Measurements from ENCODE around the gene ZNF217.
"Not testable (repeated sequence)": the region's sequence is repeated elsewhere in the genome, so short reads cannot be mapped to it uniquely, and the experiment has no call there.

ZNF217 gene

DNA sequence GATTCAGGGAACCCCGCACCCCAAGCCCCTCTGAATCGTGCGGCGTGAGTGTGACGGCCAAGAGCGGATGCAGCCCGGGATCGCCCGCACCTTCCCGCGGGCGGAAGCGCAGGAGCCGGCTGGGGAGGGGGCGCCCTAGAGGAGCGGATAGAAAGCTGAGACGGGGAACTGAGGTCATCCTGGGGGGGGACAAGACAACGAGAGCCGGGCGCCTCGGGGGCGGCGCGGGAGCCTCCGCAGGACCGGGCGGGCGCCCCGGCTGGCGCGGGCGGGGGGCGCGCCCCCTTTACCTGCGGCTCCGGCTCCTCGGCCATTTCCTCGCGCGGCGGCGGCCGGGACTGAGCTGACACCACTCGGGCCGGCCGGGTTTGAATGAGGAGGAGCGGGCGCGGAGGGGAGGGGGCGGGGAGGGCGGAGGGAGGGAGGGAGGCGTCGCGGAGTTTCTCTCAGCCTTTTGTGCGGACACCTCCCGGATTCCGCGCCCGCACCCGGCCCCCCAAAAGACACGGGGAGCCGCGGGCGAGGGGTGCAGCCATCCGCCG is at the start of gene ZNF217:
TSS of gene ZNF217 (minus strand) at position 374 of the 542 bp plus-strand sequence. CDS start 11,013 bp downstream, outside the sequence.
- DNase-seq, result peak; percentile 84

DNA sequence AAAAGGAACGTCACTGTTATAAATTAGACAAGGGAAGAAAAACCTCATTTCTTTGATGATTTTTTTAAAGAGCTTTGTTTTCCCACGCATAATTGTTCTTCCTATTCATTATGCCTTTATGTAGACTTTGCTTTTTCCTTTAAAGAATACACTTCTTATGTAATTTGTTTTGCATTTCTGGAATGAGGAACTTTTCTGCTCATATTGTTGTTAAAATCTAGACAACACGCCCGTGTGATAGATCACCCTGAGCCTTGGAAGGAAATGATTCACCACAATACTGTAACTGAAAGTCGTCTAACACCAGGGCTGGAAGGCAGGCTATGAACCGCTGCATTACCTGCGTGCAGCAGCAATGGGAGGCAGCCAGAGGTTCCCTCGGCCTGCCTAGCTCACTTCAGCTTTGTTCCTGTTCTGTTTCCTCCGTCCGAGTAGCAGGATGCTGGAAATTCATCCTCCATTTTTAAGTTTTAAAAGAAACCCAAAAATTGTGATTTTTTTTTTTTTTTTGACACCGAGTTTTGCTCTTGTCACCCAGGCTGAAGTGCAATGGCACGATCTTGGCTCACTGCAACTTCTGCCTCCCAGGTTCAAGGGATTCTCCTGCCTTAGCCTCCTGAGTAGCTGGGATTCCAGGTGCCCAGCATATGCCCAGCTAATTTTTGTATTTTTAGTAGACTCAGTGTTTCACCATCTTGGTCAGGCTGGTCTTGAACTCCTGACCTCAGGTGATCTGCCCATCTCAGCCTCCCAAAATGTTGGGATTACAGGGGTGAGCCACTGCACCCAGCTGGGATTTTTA is 49.6 kb upstream of the ZNF217 start:
- peak; percentile 91 for DNase-seq

DNA sequence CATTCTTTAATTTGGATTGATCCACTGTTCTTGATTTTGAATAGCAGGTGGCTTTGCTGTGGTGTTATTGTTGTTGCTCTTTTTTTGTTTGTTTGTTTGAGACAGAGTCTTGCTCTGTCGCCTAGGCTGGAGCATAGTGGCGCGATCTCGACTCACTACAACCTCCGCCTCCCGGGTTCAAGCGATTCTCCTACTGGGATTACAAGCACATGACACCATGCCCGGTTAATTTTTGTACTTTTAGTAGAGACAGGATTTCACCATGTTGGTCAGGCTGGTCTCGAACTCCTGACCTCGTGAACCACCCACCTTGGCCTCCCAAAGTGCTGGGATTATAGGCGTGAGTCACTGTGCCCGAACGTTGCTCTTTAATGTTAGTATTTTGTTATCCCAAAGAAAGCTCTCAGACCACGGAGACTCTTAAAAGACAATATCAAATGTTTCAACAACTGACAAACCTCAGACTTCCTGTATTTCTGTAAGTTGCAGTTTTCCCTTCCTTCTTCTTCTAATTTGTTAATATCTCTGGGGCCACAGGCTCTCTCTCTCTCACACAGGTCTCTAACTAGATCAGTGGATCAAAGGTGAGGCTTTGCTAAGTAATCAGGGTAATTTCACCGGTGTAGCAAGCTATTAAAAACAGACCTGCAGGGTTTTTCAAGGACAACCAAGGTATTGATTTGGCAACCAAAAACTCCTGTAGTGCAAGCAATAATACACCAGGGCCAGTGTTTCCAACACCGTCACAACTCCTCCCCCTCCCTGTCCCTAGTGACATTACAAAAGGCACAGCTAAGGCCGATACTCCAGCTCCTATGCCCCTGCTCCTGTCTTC is 48.8 kb upstream of the ZNF217 start:
- DNase-seq, result peak; percentile 80

DNA sequence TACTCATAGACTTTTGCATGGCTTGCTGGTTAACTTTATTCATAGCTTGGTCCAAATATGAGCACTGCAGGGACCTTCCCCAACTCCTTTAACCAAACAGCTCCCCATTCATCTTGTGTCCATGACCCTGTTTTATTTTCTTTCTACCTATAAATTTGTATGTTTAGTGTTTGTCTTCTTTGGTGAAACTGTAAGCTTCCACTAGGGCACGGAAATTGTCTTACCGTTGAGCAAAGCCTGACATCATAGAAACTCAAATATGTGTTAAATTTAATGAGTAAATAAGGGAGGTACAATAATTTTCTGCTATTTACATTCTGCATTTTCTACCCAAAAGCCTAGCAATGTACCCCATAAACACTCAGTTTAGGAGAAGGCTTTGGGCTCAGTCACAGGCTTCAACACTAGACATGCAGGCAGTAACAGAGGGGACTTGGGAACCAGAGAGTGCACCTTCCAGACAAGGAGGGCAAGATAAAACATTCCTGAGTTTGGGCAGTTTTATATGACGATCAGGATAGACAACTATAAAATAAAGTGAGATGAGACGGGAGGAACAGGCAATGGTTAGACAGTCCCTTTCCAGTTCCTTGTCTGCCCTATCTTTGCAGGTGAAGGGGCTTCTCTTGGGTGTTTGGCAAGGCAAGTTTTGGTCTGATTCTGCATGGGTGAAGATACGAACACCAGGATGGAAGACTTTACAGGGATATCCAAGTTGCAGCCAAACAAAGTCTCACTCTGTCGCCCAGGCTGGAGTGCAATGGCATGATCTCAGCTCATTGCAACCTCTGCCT is 46.2 kb upstream of the ZNF217 start:
- no peak for DNase-seq

DNA sequence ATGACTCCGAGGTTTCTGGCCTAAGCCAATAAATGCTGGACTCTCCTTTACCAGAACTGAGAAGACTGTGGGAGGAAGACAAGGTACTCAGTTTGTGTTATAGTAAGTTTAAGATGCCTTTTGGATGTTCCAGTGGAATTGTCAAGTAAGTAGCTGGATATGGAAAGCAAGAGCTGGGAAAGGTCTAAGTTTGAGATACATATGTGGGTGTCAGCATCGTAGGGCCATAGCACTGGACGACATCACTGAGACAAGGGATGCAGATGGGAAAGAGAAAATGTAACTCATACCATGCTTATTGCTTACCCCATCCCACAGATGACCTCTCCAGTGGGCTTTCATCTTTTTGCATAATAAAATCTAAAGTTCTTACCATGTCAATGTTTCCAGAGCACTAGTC is 45.5 kb upstream of the ZNF217 start:
- no peak for DNase-seq

DNA sequence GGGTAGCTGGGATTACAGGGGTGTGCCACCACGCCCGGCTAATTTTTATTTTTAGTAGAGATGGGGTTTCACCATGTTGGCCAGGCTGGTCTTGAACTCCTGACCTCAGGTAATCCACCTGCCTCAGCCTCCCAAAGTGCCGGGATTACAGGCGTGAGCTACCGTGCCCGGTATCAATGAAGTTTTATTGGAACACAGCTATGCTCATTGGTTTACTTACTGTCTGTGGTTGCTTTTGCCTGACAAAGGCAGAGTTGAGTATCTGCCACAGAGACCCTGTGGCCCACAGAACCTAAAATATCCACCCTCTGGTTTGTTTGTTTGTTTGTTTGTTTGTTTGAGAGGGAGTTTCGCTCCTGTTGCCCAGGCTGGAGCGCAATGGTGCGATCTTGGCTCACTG is 43.7 kb upstream of the ZNF217 start:
- DNase-seq, result not testable (repeated sequence)

DNA sequence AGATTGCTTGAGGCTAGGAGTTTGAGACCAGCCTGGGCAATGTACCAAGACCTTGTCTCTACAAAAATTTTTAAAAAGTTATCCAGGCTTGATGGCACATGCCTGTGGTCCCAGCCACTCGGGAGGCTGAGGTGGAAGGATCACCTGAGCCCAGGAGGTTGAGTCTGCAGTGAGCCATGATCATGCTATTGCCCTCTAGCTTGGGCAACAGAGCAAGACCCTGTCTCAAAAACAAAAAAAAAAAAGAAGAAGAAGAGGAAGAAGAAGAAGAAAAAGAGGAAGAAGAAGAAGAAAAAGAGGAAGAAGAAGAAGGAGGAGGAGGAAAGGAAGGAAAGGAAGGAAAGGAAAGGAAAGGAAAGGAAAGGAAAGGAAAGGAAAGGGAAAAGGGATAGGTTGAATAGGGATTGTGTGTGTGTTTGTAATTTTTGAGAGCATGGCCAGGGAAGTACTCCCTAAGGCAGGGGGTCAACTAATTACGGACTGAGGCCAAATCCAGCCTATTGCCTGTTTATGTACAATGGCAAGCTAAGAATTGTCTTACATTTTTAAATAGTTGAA is 43.0 kb upstream of the ZNF217 start:
- DNase-seq, result no peak

DNA sequence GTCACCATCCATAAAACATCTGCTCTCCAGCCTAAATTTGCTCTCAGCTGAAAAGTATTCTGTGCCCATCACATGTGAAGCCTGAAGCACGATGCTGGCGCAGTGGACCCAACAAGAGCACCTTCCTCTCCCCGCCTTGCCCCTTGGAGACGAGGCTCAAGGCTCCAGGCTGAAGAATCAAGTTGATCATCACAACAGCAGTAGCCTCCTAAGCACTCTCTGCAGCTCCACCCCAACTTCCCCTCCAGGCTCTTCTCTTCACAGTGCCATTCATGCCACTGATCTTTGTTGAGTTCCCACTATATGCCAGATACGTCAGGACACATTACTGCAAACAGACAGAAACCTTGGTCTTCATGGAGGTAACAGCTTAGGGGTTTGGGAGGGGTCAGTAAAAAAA is 41.6 kb upstream of the ZNF217 start:
- DNase-seq, result no peak

DNA sequence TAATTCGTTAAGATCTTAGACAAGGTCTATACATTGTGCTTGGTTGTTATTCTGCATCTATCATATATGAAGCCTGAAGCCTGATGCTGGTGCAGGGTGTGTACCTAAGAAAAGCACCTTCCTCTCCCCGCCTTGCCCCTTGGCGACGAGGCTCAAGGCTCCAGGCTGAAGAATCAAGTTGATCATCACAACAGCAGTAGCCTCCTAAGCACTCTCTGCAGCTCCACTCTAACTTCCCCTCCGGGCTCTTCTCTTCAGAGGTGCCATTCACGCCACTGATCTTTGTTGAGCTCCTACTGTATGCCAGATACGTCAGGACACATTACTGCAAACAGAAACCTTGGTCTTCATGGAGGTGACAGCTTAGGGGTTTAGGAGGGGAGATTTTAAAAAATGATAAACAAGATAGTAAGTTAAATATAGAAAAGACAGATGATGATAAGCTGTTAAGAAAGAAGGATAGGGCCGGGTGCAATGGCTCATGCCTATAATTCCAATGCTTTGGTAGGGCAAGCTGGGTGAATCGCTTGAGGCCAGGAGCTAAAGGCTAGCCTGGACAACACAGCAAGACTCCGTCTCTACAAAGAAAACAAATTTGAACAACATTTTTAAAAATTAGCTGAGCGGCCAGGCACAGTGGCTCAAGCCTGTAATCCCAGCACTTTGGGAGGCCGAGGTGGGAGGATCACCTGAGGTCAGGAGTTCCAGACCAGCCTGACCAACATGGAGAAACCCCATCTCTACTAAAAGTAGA is 38.4 kb upstream of the ZNF217 start:
- DNase-seq, result no peak

DNA sequence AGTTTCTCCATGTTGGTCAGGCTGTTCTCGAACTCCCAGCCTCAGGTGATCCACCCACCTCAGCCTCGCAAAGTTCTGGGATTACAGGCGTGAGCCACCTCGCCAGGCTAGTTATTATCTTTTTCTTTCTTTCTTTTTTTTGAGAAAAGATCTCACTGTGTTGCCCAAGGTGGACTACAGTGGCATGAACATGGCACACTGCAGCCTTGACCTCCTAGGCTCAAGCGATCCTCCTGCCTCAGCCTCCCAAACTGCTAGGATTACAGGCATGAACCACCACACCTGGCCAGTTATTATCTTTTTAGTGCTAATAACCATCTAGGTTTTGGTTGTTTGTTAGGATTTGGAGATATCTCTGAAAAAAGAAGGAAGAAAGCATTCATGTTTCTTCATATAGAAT is 35.8 kb upstream of the ZNF217 start:
- no peak for DNase-seq

DNA sequence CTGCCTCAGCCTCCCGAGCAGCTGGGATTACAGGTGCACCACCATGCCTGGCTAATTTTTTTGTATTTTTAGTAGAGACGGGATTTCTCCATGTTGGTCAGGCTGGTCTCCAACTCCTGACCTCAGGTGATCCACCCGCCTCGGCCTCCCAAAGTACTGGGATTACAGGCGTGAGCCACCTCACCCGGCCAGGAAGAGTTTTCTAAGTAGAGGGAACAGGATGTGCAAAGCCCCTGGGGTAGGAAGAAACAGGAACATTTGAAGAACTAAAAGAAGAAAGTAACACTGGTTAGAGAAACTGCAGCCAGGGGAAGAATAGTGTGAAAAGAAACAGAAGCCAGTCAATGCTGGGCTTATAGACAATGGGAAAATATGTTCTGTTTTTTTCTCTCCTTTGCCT is 35.1 kb upstream of the ZNF217 start:
- DNase-seq, result not testable (repeated sequence)

DNA sequence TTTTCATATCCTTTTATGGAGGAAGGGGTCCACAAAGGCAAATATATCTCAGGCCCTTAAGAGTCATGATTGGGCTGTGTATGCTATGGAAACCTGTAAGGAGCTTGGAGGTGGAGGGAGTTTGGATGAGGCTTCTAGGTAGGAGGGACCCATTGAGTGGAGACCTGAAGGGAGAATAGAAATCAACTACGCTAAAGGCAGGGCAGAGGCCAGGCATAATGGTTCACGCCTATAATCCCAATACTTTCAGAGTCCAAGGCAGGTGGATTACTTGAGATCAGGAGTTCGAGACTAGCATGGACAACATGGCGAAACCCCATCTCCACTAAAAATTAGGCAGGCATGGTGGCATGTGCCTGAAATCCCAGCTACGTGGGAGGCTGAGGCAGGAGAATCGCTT is 34.4 kb upstream of the ZNF217 start:
- no peak for DNase-seq

DNA sequence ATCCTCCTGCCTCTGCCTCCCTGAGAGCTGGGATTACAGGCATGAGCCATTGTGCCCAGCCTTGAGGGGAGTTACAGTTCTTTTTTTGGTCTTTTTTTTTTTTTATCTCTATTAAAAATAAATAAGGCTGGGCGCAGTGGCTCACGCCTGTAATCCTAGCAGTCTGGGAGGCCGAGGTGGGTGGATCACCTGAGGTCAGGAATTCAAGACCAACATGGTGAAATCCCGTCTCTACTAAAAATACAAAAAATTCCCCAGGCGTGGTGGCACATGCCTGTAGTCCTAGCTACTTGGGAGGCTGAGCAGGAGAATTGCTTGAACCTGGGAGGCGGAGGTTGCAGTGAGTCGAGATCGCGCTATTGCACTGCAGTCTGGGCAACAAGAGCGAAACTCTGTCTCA is 33.4 kb upstream of the ZNF217 start:
- not testable (repeated sequence) for DNase-seq

DNA sequence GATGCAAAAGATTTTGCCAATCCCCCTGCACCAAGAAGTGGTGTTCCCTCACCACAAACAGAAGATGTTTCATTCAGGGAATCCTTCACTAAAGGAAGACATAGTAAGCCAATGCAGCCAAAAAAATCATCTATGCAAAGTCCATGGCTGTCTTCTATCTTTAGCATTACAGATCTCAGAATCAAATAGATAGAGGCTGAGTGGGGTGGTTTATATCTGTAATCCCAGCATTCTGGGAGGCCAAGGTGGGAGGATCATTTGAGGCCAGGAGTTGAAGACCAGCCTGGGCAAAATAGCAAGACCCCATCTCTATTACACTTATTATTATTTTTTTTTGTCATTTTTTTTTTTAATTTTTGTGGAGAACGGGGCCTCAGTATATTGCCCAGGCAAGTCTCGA is 32.9 kb upstream of the ZNF217 start:
- no peak for DNase-seq

DNA sequence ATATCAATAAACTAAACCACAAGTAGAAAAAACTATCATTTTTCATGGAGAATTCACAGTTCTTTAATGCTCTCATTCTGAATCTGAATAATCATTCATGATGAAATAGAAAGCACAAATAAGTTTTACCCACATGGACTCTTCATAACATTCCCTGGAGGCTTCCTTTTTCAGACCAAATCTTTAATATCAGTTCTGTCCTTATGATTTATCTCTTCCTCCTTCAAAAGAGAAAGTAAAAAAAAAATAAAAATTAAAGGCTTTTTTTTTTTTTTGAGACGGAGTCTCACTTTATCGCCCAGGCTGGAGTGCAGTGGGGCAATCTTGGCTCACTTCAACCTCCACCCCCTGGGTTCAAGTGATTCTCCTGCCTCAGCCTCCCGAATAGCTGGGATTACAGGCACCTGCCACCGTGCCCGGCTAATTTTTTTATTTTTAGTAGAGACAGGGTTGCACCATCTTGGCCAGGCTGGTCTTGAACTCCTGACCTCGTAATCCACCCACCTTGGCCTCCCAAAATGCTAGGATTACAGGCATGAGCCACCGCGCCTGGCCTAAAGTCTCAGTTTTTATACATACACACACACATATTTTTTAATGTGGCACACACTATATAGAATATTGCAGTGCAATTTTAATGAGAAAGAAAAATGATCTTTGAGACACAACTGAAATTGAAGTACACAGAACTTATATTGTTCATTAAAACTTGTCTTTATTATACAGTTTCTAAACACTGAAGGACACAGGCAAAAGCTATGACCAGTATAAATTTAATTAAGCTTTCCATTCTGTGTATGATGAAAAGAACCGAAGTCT is 31.9 kb upstream of the ZNF217 start:
- DNase-seq, result no peak

DNA sequence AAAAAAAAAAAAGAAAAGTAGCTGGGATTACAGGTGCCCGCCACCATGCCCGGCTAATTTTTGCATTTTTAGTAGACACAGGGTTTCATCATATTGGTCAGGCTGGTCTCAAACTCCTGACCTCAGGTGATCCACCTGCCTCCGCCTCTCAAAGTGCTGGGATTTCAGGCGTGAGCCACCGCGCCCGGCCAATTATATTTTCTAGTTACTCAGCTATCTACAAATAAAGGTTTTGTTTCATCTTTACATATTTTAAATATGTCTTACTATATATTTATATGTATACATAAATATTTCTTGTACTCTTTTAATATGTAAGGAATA is 31.2 kb upstream of the ZNF217 start:
- not testable (repeated sequence) for DNase-seq

DNA sequence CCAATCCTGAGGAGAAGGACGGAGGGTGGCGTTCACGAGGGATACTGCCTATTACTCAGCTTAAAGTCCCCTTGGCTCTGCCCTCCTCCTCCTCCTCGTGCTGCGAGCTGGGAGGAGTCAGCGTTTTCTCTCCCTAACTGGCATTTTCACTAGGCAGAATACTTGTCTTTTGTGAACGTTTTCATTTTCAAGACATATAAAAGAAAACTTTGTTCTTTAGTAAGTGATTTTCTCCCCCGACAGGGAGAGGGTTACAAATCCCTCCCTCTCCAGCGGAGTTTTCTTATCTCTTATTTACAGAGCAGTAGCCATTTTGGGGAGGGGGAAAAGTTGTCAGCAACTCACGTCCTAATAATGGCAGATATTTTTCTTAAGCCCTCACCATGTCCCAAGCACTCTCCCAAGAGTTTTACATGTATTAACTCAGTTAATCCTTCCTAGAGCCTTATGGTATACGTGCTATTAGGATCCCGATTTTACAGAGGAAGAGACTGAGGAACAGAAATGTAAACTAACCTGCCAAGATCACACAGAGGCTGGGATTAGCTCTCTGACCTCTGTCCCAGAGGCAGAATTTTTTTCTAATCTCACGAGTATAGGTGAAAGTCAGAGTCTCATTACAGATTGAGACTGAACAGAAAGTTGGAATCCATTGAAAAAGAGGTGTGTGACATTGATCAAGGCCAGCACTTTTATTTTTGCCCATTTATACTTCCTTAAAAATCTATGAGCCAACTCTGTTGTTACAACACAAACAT is 30.0 kb upstream of the ZNF217 start:
- DNase-seq, result peak; percentile 75

DNA sequence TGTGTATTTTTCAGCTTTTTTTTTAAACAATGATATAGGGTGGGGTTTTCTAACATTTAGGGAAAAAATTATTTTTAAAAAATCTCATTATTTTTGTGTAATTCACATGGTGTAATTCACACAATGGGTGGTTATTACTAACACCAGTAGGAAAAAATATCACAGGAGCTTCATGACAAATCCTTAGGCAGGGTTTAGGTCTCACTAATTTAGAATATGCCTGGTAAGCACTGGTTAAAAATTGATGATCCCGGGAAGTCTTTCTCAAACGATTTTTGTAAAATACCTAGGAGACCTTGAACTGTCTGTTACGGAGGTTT is 29.5 kb upstream of the ZNF217 start:
- DNase-seq, result no peak

DNA sequence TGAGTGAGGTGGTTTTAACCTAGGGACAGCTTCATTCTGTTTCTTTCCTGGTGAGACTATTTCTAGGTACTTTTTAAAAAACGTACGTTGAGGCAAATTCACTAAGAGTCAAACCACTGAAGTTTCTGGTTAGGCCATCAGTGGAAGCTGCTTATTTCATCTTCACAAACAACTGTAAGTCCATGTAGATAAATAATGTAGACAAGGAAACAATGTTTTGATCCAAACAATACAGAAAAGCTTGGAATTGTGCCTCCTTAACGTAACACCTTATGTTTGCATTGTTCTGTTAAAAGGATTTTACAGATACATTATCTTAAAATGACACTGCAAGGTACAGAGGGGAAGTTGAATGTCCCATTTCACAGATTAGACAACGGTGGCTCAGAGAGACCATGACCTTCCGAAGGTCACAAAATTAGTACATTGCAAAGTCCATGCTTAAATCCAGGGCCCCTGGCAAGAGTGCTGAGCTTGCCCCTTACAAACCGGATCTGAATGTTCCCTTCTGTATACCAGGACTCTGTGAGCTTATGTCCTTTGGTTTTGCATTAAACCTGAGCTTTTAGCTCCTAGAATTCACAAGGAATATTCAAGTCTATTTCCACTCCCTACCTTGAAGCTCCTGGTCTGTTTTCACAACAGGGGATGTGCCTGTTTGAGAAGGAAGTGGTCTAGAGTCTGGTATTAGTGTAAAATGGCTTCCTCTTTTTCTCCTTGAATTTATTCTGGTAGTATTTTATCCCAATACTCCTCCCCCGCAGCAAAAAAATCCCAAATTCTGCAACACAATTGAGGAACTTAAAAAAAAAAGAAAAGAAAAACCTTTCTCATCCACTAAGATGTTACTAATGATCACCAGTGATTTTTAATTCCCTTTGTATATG is 28.9 kb upstream of the ZNF217 start:
- DNase-seq, result peak; percentile 41
